DOHH2 (cell line): ENCODE results near the gene SEZ6.

Source experiments
- H3F3A ChIP-seq: fragments of 200-600 bp; sonication (generic), shearing (Covaris generic); 2 replicates; pipeline ENCODE4 v1.6.0; 2016; ENCODE audit warnings: antibody characterized with exemption, mild to moderate bottlenecking; ENCODE audit not compliant: control insufficient read depth, insufficient read depth
- H3K27ac ChIP-seq: fragments of 200-600 bp; sonication (generic); 2 replicates; pipeline ENCODE4 v1.5.1; 2014; ENCODE audit warnings: low read depth, mild to moderate bottlenecking, low read length, moderate library complexity
- H3K27me3 ChIP-seq: fragments of 200-600 bp; sonication (generic); 2 replicates; pipeline ENCODE4 v1.6.1; 2014; ENCODE audit warnings: mild to moderate bottlenecking, low read length, mixed read lengths; ENCODE audit not compliant: control insufficient read depth
- H3K36me3 ChIP-seq: fragments of 200-600 bp; sonication (generic); 2 replicates; pipeline ENCODE4 v1.6.1; 2014; ENCODE audit warnings: mild to moderate bottlenecking, low read length, moderate library complexity, mixed read lengths; ENCODE audit not compliant: control insufficient read depth
- H3K4me1 ChIP-seq: fragments of 200-600 bp; sonication (generic); 2 replicates; pipeline ENCODE4 v1.6.1; 2014; ENCODE audit warnings: mild to moderate bottlenecking, low read length, mixed read lengths; ENCODE audit not compliant: control insufficient read depth
- H3K4me2 ChIP-seq: fragments of 200-600 bp; sonication (generic); 2 replicates; pipeline ENCODE4 v1.6.0; 2014; ENCODE audit warnings: mild to moderate bottlenecking, low read length, moderate library complexity
- H3K4me3 ChIP-seq: fragments of 200-600 bp; sonication (generic); 2 replicates; pipeline ENCODE4 v1.5.1; 2014; ENCODE audit warnings: mild to moderate bottlenecking, low read length, mixed read lengths
- H3K79me2 ChIP-seq: fragments of 200-600 bp; sonication (generic); 2 replicates; pipeline ENCODE4 v1.6.1; 2014; ENCODE audit warnings: mild to moderate bottlenecking, low read length, mixed read lengths; ENCODE audit not compliant: control insufficient read depth
- H3K9me2 ChIP-seq: fragments of 200-600 bp; sonication (generic); replicated peaks from 2 replicates; pipeline ENCODE4 v1.6.1; 2014; ENCODE audit warnings: mild to moderate bottlenecking, low read length, mixed read lengths; ENCODE audit not compliant: control insufficient read depth
- H3K9me3 ChIP-seq: fragments of 200-600 bp; sonication (generic); 2 replicates; pipeline ENCODE4 v1.6.1; 2014; ENCODE audit warnings: antibody characterized with exemption, low read length, mixed read lengths; ENCODE audit not compliant: control insufficient read depth, insufficient read depth
- H4K20me1 ChIP-seq: fragments of 200-600 bp; sonication (generic); 2 replicates; pipeline ENCODE4 v1.6.0; 2014; ENCODE audit warnings: low read depth, mild to moderate bottlenecking, antibody characterized with exemption, low read length, moderate library complexity; ENCODE audit not compliant: control insufficient read depth, insufficient read depth
- CTCF ChIP-seq: fragments of 200-600 bp; sonication (generic); IDR thresholded peaks from one replicate; pipeline ENCODE4 v1.5.1; 2014; ENCODE audit warnings: antibody characterized with exemption, mild to moderate bottlenecking, low read depth, low read length; ENCODE audit not compliant: poor library complexity, severe bottlenecking
- EZH2phosphoT487 ChIP-seq: fragments of 200-600 bp; sonication (generic); IDR thresholded peaks from 2 replicates; pipeline ENCODE4 v1.6.1; 2017; ENCODE audit warnings: borderline replicate concordance, mild to moderate bottlenecking, antibody characterized with exemption, low read length, moderate library complexity, mixed read lengths

The SEZ6 gene

GRCh38 chr17:28956112-28956511 lies 49.7 kb downstream of the SEZ6 start:
- Histone ChIP-seq H3K9me3 (no peaks in the 10 kb centered on the region), H3K4me3 (no peak overlapping the region), H3K27ac (no peak overlapping the region), H3K27me3 (no peaks in the 10 kb centered on the region), H3K9me2 (no peaks in the 10 kb centered on the region), H3K36me3 (no peaks in the 10 kb centered on the region), H3K4me2 (no peak overlapping the region), H3F3A (peaks cover 2% of the 10 kb centered on the region; the same call in 1 of the 2 replicates), H3K79me2 (peaks cover 1% of the 10 kb centered on the region), H3K4me1 (peaks cover 12% of the 10 kb centered on the region), H4K20me1 (no peaks in the 10 kb centered on the region)
- TF ChIP-seq CTCF (no peak), EZH2phosphoT487 (no peak)

- H3K27ac ChIP-seq: no peak overlapping the region
Measured at GRCh38 chr17:28955408-28955807, 50.4 kb downstream of the SEZ6 start.

GRCh38 chr17:28954886-28955285 lies 50.9 kb downstream of the SEZ6 start:
- Histone ChIP-seq H3K27me3 (no peaks in the 10 kb centered on the region), H3K79me2 (peaks cover 14% of the 10 kb centered on the region), H3F3A (peaks cover 7% of the 10 kb centered on the region; the same call in 1 of the 2 replicates), H3K9me2 (no peaks in the 10 kb centered on the region), H3K4me3 (no peak overlapping the region), H4K20me1 (no peaks in the 10 kb centered on the region), H3K27ac (no peak overlapping the region), H3K36me3 (peaks cover 8% of the 10 kb centered on the region), H3K4me1 (peaks cover 12% of the 10 kb centered on the region), H3K4me2 (no peak overlapping the region), H3K9me3 (no peaks in the 10 kb centered on the region)
- no peak for TF ChIP-seq EZH2phosphoT487
- TF ChIP-seq CTCF: no peak

More at GRCh38 chr17:28955408-28955807, 50.4 kb downstream of the SEZ6 start:
- Histone ChIP-seq H3K4me3 (no peak overlapping the region), H3K79me2 (peaks cover 9% of the 10 kb centered on the region), H3K9me3 (no peaks in the 10 kb centered on the region), H3K4me2 (no peak overlapping the region), H3K36me3 (peaks cover 3% of the 10 kb centered on the region), H3F3A (peaks cover 4% of the 10 kb centered on the region; the same call in 1 of the 2 replicates), H3K9me2 (no peaks in the 10 kb centered on the region), H3K4me1 (peaks cover 12% of the 10 kb centered on the region), H3K27me3 (no peaks in the 10 kb centered on the region), H4K20me1 (no peaks in the 10 kb centered on the region)
- TF ChIP-seq EZH2phosphoT487 (no peak), CTCF (no peak)
